GM21786 (cell line): ENCODE data around the gene CHRNA5.
"Not testable (repeated sequence)": the region's sequence is repeated elsewhere in the genome, so short reads cannot be mapped to it uniquely, and the experiment has no call there.

Source experiments
- ATAC-seq: cut with Tn5 transposase; IDR thresholded peaks from one replicate; pipeline ENCODE4 v1.9.1; 2021; ENCODE audit not compliant: unreplicated experiment

Gene CHRNA5

DNA sequence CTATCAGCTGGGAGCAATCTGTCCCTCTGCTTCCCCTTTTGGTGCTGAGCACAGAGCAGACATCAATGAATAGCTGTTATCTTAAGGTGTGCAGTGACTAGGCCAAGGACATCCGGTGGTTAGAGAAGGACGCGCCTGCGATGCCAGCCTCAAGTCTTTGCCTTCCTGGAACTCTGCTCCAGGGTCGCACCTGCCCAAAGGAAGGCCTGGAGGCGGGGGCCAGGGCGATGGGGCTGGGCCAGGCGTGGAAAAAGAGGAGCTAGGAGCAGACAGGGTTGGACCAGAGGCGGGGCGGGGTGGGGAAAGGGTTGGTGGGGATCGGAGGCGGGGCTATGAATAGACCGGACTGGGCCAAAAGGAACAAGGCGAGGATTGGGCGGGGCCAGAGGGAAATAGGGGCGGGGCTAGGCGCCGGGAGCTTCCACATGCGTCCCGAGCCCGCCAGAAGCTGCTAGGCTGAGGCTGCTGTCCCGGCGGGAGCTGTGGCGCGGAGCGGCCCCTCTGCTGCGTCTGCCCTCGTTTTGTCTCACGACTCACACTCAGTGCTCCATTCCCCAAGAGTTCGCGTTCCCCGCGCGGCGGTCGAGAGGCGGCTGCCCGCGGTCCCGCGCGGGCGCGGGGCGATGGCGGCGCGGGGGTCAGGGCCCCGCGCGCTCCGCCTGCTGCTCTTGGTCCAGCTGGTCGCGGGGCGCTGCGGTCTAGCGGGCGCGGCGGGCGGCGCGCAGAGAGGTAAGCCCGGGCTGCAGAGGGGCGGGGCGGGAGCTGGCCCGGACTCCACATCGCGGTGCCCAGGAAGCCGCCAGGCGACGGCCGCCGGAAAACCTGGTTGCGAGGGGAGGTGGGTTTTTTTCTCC is at the start of gene CHRNA5:
CHRNA5 (plus strand) TSS at position 424 of the 854 bp plus-strand sequence; CDS start at position 624, 200 bp downstream.
- ATAC-seq = peak; percentile 85

DNA sequence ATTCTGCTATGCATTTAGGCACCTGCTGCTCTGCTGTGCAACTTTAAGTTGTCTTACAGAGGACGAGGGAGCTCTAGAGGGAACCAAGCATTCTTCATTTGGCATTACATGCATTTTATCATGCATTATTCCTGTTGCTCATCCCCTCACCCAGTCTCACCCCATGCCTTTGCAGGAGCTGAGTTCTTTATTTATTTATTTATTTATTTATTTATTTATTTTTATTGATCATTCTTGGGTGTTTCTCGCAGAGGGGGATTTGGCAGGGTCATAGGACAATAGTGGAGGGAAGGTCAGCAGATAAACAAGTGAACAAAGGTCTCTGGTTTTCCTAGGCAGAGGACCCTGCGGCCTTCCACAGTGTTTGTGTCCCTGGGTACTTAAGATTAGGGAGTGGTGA is 45.3 kb upstream of the CHRNA5 start:
- not testable (repeated sequence) for ATAC-seq

DNA sequence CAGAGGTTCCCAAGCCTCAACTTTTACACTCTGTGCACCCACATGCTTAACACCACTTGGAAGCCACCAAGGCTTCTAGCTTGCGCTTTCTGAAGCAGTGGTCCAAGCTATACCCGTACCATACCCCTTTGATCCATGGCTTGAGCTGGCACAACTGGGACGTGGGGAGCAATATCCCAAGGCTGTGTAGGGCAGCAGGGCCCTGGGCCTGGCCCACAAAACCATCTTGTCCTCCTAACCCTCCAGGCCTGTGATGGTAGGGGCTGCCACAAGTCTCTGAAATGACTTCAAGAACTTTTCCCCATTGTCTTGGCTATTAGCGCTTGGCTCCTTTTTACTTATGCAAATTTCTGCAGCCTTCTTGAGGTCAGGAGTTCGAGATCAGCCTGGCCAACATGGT is 41.1 kb upstream of the CHRNA5 start:
- no peak for ATAC-seq

DNA sequence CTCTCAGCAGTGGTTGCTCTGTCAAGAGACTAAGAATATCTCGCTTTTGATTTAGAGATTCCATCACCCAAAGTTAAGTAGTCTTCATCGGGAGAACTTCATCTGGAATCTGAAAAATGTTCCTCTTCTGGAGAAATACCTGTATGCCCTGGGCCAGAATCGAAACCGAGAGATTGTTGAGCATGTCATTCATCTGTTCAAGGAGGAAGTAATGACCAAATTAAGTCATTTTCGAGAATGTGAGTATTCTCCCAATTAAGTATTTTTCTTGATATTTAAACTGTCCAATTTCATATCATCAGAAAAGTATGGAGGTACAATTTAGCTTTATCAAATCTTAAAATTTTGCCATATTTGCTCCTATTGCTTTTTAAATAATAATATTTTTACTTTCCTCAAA is 38.0 kb upstream of the CHRNA5 start:
- ATAC-seq = no peak

DNA sequence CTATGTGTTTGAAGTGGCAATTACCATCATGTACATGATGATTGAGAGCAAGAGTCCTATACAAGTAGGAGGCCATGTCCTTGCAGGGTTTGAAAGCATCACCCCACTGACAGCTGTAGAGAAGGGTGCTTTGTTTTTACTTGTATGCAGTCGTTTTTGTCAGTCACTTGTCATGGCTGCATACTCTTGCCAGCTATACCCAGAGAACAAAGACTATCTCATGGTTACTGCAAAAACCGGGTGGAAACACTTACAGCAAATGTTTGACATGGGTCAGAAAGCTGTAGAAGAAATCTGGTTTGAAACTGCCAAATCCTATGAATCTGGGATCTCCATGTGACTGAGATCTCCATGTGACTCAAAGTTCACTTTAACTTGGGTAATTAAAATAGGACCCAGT is 32.0 kb upstream of the CHRNA5 start:
- ATAC-seq = no peak

DNA sequence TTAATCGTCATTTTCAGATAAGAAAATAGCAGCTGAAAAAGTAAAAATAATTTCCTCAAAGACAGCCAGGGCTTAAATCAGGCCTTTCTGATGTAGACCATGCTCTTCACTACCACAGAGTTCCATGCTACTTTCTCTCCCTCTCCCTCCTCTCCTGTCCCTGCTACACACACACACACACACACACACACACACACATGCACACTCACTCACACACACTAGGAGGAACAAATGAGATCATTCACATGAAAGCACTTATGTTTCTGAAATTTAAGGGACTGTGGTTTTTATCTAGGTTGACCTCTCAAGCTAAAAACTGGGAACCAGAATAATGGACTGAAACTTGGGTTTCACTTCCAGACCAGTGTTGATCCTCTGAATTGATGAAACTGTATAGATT is 29.2 kb upstream of the CHRNA5 start:
- ATAC-seq = no peak

DNA sequence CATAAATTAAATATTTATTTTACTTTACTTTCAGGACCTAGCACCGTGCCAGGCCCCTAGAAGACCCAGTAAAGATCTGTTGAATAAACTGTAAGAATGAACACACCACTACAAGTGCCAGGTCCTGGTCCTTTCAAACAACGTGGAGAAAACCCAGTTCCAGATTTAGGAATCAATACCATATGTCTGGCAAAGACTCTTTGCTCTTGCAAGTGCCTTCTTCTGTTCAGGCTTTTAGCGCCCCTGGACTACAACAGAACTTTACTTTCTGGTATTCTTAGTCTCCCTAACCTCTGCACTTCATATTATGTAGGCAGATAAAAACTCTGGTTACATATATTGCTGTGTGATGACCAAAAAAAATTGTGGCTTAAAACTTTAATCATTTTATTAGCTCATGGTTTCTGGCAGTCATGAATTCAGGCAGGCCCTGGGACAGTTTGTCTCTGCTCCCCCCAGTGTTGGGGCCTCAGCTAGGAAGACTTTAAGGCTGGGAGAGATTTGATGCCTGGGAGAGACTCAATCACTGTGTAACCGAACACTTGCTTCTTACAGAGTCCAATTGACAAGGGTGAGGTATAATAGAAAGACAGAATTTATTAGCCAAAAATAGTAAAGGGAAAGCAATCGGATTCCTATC is 27.9 kb upstream of the CHRNA5 start:
- no peak for ATAC-seq

DNA sequence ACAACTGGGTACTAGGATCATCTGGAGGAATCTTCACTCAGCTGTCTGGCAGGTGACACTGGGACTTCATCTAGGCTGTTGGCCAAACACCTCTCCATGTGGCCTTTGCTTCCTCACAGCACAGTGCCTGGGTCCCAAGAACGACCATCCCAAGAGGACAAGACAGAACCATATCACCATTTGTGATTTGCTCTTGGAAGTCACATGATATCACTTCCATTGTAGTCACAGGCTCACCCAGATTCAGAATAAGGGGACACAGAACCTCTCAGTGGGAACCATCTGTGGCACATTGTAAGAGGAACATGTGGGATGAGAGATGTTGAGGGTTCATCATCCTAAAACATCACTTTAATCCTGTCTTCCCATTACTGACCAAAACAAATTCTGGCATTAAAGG is 27.0 kb upstream of the CHRNA5 start:
- no peak for ATAC-seq

DNA sequence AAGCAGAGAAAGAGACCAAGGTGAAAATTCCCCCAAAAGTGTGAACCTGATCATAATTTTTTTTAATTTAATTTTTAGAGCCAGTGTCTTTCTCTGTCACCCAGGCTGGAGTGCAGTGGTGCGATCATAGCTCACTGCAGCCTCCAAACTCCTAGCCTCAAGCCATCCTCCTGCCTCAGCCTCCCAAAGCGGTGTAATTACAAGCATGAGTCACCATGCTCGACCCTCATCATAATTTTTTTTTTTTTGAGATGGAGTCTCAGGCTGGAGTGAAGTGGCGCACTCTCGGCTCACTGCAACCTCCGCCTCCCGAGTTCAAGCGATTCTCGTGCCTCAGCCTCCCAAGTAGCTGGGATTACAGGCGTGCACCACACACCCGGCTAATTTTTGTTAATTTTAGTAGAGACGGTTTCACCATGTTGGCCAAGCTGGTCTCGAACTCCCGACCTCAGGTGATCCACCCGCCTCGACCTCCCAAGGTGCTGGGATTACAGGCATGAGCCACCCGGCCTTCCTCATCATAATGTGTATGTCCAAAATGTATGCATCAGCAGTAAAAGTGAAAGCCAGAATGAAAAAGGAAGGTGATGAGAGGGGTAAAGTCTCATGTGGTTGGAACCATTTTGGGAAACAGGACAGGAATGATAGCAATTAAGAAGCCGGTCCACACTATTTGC is 25.7 kb upstream of the CHRNA5 start:
- not testable (repeated sequence) for ATAC-seq

DNA sequence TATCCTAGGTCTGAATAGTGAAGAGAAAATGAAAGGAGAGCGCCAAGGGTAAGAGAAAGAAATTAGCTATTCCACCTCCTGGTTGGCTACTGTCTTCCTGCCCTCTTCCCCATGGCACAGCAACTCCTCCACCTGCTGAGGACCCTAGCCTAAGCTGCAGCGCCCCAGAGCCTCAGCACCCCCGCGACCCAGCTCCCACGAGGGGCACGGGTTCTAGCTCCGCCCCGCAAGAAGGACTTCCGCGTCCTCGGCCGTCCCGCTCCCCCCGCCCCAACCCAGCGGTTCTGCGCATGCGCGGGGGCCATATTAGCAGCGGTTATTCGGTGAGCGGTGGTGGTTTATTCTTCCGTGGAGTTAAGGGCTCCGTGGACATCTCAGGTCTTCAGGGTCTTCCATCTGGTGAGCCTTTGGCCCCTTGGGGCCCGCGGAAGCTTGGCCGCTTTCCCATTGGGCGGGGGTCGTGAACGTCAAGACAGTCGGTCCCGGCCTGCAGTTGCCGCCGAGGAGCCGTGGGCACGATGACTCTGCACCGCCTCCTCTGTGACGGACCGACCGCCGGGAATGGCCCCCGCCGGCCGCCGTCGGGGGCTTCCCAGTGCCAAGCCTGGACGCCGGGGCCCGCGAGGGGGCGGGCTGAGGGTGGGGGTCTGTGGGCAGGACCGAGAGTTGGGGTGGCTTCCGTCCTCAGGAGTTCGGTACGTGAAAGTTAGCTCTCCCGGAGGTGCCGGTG is 25.0 kb upstream of the CHRNA5 start, which contains the start of gene PSMA4:
PSMA4 (plus strand) TSS at position 304 of the 730 bp plus-strand sequence. CDS start 1,484 bp downstream, outside the sequence.
- peak; percentile 72 for ATAC-seq

DNA sequence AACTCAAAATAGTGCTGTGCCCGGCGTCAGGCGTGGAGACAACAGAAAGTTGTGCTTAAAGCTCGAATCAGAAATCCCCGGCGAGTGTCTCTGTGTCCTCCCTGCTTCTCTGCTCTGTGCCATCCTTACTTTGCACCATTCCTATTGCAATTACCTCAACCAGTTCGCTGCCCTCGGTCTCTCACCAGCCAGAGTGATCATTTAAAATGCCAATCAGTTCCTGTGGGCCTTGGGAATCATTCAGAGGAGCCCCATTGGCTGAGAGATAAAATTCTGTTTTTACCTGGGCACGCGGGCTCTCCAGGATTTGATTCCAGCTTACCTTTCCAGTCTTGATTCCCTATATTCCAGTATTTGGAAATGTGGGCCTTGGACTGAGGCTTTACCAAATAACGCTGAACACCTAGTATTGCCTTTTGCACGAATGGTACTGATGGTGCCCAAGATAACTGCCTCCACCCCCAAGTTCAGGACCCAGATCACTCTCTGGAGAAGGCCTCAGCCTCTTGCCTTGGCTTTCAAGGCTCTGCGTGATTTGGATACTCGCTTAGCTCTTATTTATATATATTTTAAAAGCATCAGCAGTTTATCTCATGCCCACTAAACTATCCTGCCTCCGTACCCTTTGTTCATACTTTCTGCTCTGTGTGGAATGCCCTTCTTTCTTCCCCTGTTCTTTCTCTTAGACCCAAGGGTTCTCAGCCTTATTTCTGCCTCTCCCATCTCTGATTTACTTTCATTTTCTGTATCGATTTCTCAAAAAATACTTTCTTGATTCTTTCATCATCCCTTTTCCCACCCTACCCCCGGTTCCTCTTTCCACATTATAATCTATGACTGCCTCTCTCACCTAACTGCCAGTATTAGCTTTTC is 24.2 kb upstream of the CHRNA5 start:
- no peak for ATAC-seq

DNA sequence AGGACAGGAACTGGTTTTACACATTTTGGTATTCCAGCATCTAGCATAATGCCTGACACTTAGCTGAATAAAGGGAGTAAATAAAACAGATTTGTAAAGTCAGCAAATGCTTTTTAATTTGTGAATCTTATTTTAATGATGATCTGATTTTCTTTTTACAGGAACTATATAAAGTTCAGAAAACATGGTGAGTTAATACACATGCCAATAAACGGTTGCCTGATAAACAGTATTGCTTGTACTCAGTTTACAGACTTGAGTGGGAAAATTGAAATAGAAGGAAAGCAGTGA is 23.6 kb upstream of the CHRNA5 start:
- no peak for ATAC-seq

DNA sequence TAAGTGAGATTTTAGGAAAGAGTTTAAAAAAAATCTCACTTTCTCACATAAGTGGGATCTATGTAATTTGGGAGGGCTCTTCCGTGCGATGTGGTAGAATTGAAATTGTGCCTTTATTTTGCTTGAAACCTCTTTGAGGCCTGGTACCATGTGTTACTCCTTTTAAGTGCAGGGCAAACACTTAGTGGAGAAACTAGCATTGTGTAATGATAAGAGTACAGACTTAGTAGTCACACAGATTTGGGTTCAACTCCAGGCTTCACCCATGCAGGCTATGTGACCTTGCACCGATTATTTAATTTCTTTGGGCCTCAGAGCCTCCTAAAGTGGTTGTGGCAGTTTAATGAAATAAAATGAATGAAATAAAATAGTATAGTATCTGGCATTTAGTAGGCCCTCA is 22.7 kb upstream of the CHRNA5 start:
- ATAC-seq = no peak

DNA sequence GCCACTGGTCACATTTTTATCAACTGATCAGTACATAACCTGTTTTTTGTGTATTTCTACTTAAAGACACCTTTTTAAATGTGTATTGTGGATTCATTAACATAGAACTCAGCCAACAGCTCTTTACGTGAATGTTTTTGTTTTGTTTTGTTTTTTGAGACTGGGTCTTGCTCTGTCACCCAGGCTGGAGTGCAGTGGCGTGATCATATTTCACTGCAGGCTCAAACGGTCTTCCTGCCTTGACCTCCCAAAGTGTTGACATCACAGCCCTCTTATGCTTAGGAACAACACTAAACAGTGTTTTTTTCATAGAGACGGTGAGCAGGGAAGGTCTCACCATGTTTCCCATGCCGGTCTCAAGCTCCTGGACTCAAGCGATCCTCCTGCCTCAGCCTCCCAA is 15.1 kb upstream of the CHRNA5 start:
- ATAC-seq = no peak

DNA sequence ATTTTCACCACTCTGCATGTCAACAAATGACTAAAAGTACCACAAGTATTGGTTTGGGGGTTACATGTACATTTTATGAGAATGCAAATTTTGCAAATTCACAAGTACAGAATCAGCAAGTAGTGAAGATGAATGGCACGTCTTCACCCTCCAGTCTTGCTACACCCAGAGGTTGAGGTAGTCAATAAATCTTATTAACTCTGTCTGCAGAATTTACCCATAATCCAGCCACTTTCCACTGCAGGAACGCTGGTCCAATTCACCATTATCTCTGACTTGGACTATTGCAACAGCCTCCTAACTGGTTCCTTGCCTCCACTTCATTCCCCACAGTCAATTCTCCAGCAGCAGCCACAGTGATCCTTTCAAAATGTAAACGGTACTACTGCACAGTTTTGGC is 14.5 kb upstream of the CHRNA5 start:
- ATAC-seq = no peak

DNA sequence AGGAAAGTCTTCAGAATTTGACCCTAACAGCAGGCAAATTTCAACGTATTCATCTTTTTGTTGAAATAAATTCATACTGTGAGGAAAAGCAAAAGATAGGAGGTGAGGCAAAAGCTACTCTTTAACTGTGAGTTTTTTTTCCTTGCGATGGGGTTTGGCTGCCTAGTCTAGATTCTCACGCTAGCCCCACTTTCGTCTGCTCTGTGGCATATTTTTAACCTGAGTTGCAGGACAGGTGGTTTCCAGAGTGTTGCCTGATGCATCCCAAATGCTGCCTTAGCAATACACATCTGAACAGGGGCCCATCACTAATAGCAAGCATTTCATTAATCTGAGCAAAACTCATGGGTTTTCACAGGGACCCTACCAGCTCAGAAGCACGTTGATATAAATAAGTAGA is 13.4 kb upstream of the CHRNA5 start:
- no peak for ATAC-seq

DNA sequence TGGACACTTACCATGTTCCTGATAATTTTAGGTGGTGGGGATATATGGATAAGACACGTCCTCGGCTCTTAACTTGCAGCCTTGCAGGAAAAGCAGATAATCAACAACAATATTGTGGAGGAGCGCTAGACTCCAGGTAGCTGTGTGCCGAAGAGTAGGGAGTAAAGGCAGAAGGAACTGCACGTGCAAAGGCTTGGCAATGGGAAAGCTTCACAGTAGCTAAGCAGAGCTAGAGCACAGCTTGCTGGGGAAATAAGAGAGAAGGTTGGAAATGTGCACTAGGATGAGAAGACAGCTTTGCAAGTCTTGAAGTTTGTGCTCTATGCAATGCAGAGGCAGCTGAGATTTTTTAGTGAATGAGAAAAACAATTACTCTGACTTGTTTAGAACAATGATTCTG is 12.7 kb upstream of the CHRNA5 start:
- no peak for ATAC-seq

DNA sequence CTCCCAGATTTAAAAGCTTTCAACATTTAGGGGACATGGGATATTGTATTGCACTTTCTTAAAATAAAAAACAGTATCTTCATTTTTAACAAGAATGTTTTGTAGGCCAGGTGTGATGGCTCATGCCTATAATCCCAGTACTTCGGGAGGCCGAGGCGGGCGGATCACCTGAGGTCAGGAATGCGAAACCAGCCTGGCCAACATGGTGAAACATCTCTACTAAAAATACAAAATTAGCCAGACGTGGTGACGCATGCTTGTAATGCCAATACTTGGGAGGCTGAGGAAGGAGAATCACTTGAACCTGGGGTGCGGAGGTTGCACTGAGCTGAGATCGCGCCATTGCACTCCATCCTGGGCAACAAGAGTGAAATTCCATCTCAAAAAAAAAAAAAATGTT is 5.1 kb upstream of the CHRNA5 start:
- not testable (repeated sequence) for ATAC-seq

DNA sequence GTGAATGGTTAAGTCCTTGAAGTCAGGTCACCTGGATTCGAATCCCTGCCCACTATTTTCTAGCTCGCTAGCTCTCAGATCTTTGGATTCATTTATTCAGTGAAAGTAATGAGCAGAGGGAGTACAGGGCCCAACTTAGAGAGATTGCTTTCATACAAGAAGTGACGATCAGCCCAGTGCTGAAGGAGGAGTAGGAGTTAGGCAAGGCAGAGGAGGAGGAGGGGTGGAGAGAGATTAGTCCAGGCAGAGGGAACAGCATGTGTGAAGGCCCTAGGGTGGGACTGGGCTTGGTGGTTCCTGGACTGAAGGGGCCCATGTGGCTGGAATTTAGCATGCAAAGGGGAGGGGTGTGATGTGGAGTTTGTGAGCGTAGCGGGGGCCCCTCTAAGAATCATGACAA is 3.8 kb upstream of the CHRNA5 start:
- ATAC-seq = no peak

DNA sequence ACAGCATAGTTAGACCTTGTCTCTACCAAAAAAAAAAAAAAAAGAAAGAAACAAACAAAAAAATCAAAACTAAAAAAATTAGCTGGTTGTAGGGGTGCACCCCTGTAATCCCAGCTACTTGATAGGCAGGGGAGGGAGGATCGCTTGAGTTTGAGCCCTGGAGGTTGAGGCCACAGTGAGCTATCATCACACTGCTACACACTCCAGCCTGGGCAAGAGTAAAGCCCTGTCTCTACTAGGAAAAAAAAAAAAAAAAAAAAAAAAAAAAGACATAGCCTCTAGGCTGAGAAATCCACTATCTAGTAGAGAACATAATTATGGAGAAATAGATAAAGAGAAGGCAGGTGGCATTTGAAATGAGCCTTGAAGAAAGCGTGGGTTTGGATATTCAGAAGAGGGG is 2.2 kb upstream of the CHRNA5 start:
- ATAC-seq = no peak

DNA sequence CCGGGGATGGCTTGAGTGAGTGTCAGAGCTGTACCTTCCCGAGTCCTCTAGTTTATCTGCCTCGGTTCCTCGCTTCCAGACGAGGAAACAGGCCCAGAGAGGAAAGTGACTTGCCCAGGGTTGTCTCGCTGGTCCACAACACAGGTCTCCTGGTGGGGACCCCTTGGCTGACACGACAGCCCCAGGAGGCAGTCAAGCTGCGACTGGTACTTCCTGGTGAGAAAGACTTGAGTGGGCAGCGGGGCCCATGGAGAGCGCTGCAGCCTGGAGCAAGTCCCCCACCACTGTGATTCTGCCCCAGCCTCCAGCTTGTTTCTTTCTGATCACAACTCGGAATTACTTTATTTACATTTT is 600 bp upstream of the CHRNA5 start:
- no peak for ATAC-seq
